HepG2 (cell line): ENCODE data around the gene C3orf18. TPM values are rescaled to one million over a fixed set of nuclear protein-coding genes. Genes with fewer than 3 reads are reported as not detected.

Experiments used
- AHR ChIP-seq: IDR thresholded peaks from 2 replicates; pipeline ENCODE4 v1.6.1; 2018; ENCODE audit warnings: missing genetic modification reagents, missing compliant biosample characterization
- CCDC6 ChIP-seq: sonication (generic); formaldehyde crosslinking; IDR thresholded peaks from 2 replicates; pipeline ENCODE4 v1.8.1; 2022; ENCODE audit warnings: mild to moderate bottlenecking, missing genetic modification reagents, moderate library complexity
- FOSL1 ChIP-seq: sonication (generic); formaldehyde crosslinking; IDR thresholded peaks from 2 replicates; pipeline ENCODE4 v1.9.0; 2021; ENCODE audit warnings: missing genetic modification reagents, borderline replicate concordance
- IKZF1 ChIP-seq: fragments of 450-650 bp; IDR thresholded peaks from 2 replicates; pipeline ENCODE4 v1.7.1; 2016
- KLF9 ChIP-seq: IDR thresholded peaks from 2 replicates; pipeline ENCODE4 v1.6.1; 2016; ENCODE audit warnings: low read depth
- MAFF ChIP-seq: IDR thresholded peaks from 2 replicates; pipeline ENCODE4 v1.6.1; 2011; ENCODE audit warnings: low read depth, low read length, improper control_type of control experiment
- NCOA2 ChIP-seq: sonication (generic); formaldehyde crosslinking; IDR thresholded peaks from 2 replicates; pipeline ENCODE4 v1.8.0; 2022; ENCODE audit warnings: inconsistent platforms
- NFRKB ChIP-seq: fragments of 450-650 bp; IDR thresholded peaks from 2 replicates; pipeline ENCODE4 v1.6.1; 2017
- NR2C2 ChIP-seq: sonication (generic); formaldehyde crosslinking; IDR thresholded peaks from 2 replicates; pipeline ENCODE4 v1.4.0; 2020; ENCODE audit warnings: missing genetic modification reagents, mild to moderate bottlenecking, moderate library complexity, borderline replicate concordance
- PPARG ChIP-seq: conservative IDR thresholded peaks from 2 replicates; pipeline ENCODE4 v1.6.1; 2016; ENCODE audit warnings: missing biosample characterization, missing genetic modification reagents
- RARA ChIP-seq: IDR thresholded peaks from 2 replicates; pipeline ENCODE4 v1.6.1; 2016; ENCODE audit warnings: missing genetic modification reagents, missing compliant biosample characterization
- RFXAP ChIP-seq: sonication (generic); formaldehyde crosslinking; IDR thresholded peaks from 2 replicates; pipeline ENCODE4 v1.4.0; 2020; ENCODE audit warnings: missing genetic modification reagents, borderline replicate concordance
- RXRA ChIP-seq: sonication (generic); formaldehyde crosslinking; IDR thresholded peaks from 2 replicates; pipeline ENCODE4 v1.5.1; 2020; ENCODE audit warnings: missing genetic modification reagents
- SALL1 ChIP-seq: sonication (generic); formaldehyde crosslinking; IDR thresholded peaks from 2 replicates; pipeline ENCODE4 v1.8.0; 2022; ENCODE audit warnings: mild to moderate bottlenecking, missing genetic modification reagents
- TCF12 ChIP-seq, 2 experiments: fragments of 450-650 bp in 1 of 2; sonication (generic) in 1 of 2; formaldehyde crosslinking in 1 of 2; IDR thresholded peaks; 2 replicates each; pipeline versions ENCODE4 v1.6.1 to v1.8.0; 2017 to 2022; ENCODE audit warnings: antibody characterized with exemption in 1 of 2, mild to moderate bottlenecking in 1 of 2, missing genetic modification reagents in 1 of 2, moderate library complexity in 1 of 2
- U2AF2 ChIP-seq: fragments of 200-400 bp; formaldehyde crosslinking; IDR thresholded peaks from 2 replicates; pipeline ENCODE4 v1.6.1; 2017; ENCODE audit warnings: low read depth, mild to moderate bottlenecking, low read length
- ZFP1 ChIP-seq: IDR thresholded peaks from 2 replicates; pipeline ENCODE4 v1.6.1; 2016
- ZNF225 ChIP-seq: sonication (generic); formaldehyde crosslinking; IDR thresholded peaks from 2 replicates; pipeline ENCODE4 v1.4.0; 2020; ENCODE audit warnings: mild to moderate bottlenecking, missing genetic modification reagents
- ZNF672 ChIP-seq: sonication (generic); formaldehyde crosslinking; IDR thresholded peaks from 2 replicates; pipeline ENCODE4 v1.8.1; 2022; ENCODE audit warnings: missing genetic modification reagents
- ZNF883 ChIP-seq: sonication (generic); formaldehyde crosslinking; IDR thresholded peaks from 2 replicates; pipeline ENCODE4 v1.5.1; 2020; ENCODE audit warnings: mild to moderate bottlenecking, missing genetic modification reagents; ENCODE audit errors: not compliant biosample characterization
- ZSCAN12 ChIP-seq: sonication (generic); formaldehyde crosslinking; IDR thresholded peaks from 2 replicates; pipeline ENCODE4 v1.9.0; 2021; ENCODE audit warnings: mild to moderate bottlenecking, missing genetic modification reagents
- polyA plus RNA-seq, 8 experiments: library from polyadenylated mRNA; depleted of rRNA in 3 of 8; stranded (reverse) in 7 of 8; unstranded in 1 of 8; fragments of >200 nt; fragmentation: Illumina TruSeq in 4 of 8; extraction: Trizol in 4 of 8; gene quantifications; 2 replicates each; pipeline versions ENCODE4 v1.2.1 to v1.2.3, GENCODE V29; 2011 to 2016; ENCODE audit warnings: low read depth in 4 of 8, missing spikeins in 1 of 8, mixed read lengths in 1 of 8; ENCODE audit not compliant: insufficient read depth in 1 of 8
- total RNA-seq, 5 experiments: library from RNA; depleted of rRNA; stranded (reverse); fragments of >200 nt; fragmentation: Illumina TruSeq; extraction: Trizol; gene quantifications; 2 replicates each; pipeline ENCODE4 v1.2.3, GENCODE V29; 2016; ENCODE audit warnings: low read depth in 1 of 5
- TF ChIP-seq, protein P1 (sequence below): fragments of 450-650 bp; IDR thresholded peaks from 2 replicates; pipeline ENCODE4 v1.6.1; 2017; ENCODE audit warnings: mild to moderate bottlenecking
- TF ChIP-seq, protein P2 (sequence below): sonication (generic); formaldehyde crosslinking; IDR thresholded peaks from 2 replicates; pipeline ENCODE4 v1.4.0; 2020; ENCODE audit warnings: mild to moderate bottlenecking, missing genetic modification reagents
- TF ChIP-seq, protein P3 (sequence below): sonication (generic); formaldehyde crosslinking; IDR thresholded peaks from 2 replicates; pipeline ENCODE4 v1.5.0; 2020; ENCODE audit warnings: missing genetic modification reagents

The C3orf18 gene
- total and polyA plus RNA-seq, 2 of the 13 experiments (the other 11 are each of a cell fraction or from before 2014, with no cell fraction given): 1.6 to 4.8 TPM

DNA sequence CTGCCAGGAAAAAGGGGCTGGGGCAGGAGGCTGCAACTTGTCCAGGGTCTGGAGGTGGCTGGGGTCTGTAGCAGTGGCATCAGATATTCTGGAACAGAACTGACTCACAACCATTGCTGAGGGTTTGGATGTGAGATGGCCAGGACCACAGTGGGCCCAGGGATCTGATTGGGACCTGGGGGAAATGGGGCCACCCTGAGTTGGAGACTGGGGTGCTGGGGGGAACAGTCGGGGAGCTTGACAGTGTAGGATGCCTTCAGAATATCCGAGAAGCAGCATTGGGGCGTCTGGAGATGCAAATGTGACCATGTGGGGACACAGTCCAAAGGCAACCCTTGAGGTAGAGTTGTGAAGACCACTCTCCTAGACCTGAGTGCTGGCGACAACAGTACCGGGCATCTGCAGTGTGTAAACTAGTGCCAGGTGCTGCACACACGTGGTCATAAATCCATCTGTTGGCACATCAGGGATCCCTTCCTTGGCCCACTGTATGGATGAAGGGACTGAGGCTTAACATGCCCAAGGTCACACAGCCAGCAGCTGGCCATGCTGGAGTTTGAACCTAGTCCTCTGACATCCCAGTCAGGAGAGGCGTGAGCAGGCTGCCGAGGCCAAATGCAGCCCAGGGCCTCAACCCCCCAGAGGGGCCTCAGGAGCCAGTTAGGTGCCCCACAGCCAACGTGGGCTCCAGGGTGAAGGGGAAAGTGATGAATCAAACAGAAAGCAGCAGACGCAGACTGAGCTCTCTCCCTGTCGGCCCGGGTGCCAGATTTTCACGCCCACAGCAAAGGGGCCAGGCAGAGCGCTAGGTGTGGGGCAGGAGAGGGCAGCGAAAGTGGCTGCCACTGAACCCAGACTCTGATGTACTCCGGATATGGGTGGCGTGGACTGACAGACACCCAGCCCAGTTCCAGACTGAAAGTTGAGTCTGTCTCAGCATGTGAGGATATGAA is 20.5 kb upstream of the C3orf18 start (continued):
- TF ChIP-seq TCF12 (IDR thresholded peaks at IDR 0.05) (no peak), TCF12 (CRISPR knock-in tag; IDR thresholded peaks at IDR 0.05) (no peak), RFXAP (0 out of 2 replicates have a peak, but pooled peaks have one; percentile 22), NR2C2 (CRISPR knock-in tag) (no peak), ZNF225 (CRISPR knock-in tag) (no peak), ZFP1 (CRISPR knock-in tag) (peak; percentile 48; the same call in 1 of the 2 replicates), KLF9 (CRISPR knock-in tag) (no peak; the same call in 1 of the 2 replicates), PPARG (CRISPR knock-in tag) (0 out of 2 replicates have a peak, but pooled peaks have one; percentile 15), NCOA2 (CRISPR knock-in tag) (peak; percentile 73), NFRKB (no peak), U2AF2 (no peak), ZNF883 (CRISPR knock-in tag) (no peak), ZSCAN12 (CRISPR knock-in tag) (no peak), AHR (no peak), RARA (CRISPR knock-in tag) (peak; percentile 59), MAFF (no peak), FOSL1 (CRISPR knock-in tag) (no peak; the same call in 1 of the 2 replicates), IKZF1 (no peak), ZNF672 (CRISPR knock-in tag) (no peak), RXRA (CRISPR knock-in tag) (peak; percentile 74), CCDC6 (CRISPR knock-in tag) (no peak), SALL1 (CRISPR knock-in tag) (peak; percentile 94)
- TF ChIP-seq, protein P1, sequence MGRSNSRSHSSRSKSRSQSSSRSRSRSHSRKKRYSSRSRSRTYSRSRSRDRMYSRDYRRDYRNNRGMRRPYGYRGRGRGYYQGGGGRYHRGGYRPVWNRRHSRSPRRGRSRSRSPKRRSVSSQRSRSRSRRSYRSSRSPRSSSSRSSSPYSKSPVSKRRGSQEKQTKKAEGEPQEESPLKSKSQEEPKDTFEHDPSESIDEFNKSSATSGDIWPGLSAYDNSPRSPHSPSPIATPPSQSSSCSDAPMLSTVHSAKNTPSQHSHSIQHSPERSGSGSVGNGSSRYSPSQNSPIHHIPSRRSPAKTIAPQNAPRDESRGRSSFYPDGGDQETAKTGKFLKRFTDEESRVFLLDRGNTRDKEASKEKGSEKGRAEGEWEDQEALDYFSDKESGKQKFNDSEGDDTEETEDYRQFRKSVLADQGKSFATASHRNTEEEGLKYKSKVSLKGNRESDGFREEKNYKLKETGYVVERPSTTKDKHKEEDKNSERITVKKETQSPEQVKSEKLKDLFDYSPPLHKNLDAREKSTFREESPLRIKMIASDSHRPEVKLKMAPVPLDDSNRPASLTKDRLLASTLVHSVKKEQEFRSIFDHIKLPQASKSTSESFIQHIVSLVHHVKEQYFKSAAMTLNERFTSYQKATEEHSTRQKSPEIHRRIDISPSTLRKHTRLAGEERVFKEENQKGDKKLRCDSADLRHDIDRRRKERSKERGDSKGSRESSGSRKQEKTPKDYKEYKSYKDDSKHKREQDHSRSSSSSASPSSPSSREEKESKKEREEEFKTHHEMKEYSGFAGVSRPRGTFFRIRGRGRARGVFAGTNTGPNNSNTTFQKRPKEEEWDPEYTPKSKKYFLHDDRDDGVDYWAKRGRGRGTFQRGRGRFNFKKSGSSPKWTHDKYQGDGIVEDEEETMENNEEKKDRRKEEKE: no peak
- TF ChIP-seq, protein P2, sequence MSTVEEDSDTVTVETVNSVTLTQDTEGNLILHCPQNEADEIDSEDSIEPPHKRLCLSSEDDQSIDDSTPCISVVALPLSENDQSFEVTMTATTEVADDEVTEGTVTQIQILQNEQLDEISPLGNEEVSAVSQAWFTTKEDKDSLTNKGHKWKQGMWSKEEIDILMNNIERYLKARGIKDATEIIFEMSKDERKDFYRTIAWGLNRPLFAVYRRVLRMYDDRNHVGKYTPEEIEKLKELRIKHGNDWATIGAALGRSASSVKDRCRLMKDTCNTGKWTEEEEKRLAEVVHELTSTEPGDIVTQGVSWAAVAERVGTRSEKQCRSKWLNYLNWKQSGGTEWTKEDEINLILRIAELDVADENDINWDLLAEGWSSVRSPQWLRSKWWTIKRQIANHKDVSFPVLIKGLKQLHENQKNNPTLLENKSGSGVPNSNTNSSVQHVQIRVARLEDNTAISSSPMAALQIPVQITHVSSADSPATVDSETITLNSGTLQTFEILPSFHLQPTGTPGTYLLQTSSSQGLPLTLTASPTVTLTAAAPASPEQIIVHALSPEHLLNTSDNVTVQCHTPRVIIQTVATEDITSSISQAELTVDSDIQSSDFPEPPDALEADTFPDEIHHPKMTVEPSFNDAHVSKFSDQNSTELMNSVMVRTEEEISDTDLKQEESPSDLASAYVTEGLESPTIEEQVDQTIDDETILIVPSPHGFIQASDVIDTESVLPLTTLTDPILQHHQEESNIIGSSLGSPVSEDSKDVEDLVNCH: no peak
- TF ChIP-seq, protein P3, sequence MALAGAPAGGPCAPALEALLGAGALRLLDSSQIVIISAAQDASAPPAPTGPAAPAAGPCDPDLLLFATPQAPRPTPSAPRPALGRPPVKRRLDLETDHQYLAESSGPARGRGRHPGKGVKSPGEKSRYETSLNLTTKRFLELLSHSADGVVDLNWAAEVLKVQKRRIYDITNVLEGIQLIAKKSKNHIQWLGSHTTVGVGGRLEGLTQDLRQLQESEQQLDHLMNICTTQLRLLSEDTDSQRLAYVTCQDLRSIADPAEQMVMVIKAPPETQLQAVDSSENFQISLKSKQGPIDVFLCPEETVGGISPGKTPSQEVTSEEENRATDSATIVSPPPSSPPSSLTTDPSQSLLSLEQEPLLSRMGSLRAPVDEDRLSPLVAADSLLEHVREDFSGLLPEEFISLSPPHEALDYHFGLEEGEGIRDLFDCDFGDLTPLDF (CRISPR knock-in tag): no peak
